H54 (cell line): ENCODE results near the gene TEX261.
A peak's percentile ranks its signal among the peaks of the same experiment; 100 is the strongest.
"Not testable (repeated sequence)": the region's sequence is repeated elsewhere in the genome, so short reads cannot be mapped to it uniquely, and the experiment has no call there.

Experiments used
- DNase-seq: peaks from one replicate; pipeline ENCODE4 v3.0.0; 2011; ENCODE audit warnings: low spot score, mixed read lengths; ENCODE audit not compliant: insufficient read length
- FAIRE-seq: peaks from 3 replicates; lab custom pipeline; 2011; peaks lifted over from hg19 to GRCh38; lab: Jason Lieb, UNC
- POLR2A ChIP-seq: IDR thresholded peaks from 2 replicates; pipeline ENCODE4 v1.6.1; 2011; ENCODE audit warnings: low read depth, mild to moderate bottlenecking, low read length

TEX261 gene

DNA sequence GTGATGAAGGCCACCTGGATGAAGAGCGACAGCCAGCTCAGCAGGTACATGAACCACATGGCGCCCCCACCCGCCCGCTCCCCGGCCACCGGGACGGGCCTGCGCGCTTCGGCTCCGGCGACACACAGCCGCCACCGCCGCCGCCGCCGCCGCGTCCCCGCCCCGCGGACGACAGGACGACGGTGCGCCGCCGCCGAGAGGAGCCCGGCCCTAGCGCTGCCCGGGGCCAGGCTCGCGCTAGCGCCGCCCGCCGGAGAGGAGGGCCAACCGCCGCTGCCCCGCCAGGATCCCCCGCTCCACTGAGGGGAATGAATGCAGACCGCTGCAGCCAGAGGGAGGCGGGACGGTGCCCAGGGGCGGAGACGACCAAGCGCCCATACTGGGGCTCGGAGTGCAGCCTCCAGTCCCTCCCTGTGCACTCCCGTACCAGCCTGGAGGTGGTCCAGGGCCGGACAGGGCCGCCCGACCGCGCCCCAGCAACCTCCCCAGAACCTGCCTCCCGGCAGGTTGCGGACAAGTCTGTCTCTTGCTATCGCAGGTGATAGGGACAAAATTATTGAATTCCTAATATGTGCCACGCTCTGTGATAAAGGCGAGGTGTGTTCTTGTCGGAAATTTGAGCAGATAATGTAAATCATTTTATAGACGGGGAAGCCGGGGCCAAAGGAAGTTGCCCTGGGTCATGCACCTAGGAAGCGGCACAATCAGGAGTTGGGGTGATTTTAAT lies at the start of gene TEX261:
Gene TEX261, minus strand, starts transcription at position 175 of the 727 bp plus-strand sequence. Its CDS starts 116 bp downstream, at position 59.
- DNase-seq (peak; percentile 96), FAIRE-seq (no peak)

DNA sequence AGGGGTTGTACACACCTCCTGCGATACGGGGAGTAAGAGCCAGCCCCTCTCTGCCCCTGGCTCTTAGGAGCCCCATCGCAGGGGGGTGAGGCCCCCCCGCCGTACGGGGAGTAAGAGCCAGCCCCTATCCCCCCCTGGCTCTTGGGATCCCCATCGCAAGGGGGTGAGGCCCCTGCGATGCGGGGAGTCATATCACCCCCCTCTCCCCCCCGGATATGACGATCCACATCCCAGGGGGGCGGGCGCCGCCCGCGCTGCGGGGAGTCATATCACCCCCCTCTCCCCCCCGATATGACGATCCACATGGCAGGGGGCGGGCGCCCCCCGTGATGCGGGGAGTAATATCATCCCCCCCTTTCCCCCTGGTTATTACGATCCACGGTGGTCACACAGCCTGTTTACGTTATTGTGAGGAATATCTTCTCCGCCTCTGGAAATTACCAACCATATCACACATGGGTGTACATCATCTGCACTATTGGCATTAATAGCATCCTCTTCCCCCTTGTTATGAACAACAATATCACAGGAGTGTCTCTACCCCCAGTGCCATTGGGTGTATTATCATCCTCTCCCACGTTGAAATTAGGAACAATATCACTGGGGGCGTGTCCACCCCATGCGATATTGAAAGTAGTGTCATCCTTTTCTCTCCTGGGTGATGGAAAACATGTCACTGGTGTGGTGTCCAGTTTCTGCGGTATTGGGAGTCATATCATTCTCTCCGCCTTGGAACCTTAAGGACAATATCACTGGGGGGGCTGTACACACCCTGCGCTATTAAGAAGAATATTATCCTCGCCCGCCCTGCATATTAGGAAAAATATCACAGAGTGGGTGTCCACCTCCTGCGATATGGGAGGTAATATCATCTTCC lies 49.1 kb upstream of the TEX261 start:
- TF ChIP-seq POLR2A = no peak
- DNase-seq (no peak), FAIRE-seq (no peak)

More for the DNA sequence above, at the start of gene TEX261:
- TF ChIP-seq POLR2A = peak; percentile 64

DNA sequence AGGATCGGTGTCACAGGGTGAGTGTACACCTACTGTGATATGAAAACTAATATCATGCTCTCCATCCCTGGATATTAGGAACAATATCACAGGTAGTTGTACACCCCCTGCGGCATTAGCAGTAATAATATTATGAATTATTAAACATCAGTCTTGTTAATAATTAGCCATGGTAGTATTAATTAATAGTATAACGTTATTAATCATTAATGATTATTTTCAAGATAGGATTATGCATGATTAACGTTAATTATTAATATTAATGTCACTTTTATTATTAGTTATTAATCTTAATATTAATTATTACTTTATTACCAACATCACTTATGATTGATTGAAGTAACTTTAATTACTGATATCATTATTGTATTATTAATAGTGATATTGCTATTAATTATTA lies 47.6 kb upstream of the TEX261 start:
- FAIRE-seq = no peak
- no peak for DNase-seq
- TF ChIP-seq POLR2A = no peak

DNA sequence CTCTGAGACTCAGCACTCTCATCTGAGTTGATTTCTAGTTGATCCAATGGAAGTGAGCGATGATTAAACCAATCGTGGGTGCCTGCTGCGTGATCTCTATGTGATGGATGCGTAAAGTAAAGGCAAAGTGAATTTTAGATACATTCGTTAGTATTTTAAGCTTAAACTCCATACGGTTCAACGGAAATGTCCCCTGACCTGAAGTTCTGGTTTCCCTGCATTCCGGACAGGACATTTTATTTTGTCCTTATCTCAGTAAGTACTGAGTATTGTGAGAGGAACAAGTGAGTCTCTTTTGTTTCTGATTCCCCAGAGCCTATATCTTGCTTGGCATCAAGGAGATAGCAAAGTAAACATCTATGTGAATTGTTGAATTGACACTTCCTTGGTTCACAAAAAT lies 41.6 kb upstream of the TEX261 start:
- not testable (repeated sequence) for DNase-seq, FAIRE-seq

DNA sequence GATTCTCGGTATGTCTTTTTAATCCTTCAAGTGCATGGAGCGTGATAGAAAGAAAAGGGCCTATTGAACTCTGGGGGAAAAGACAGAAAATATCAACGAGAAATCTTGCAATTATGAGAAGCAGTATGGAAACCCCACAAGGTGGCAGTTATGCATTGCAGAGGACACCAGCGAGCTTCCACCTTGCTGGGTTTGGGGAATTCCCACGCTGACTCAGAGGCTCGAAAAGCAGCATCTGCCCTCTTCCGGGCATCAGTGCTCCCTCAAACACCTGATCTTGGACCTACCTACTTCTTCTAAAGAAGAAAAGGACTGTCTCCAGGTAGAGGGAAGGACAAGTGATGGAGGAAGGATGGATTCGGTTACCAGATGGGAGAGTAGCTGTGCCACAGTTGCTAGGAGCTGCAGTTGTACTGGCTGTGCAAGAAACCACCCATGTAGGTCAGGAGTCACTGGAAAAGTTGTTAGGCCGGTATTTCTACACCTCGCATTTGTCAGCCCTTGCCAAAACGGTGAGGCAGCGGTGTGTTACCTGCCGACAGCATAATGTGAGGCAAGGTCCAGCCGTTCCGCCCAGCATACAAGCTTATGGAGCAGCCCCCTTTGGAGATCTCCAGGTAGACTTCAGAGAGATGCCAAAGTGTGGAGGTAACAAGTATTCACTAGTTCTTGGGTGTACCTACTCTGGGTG lies 29.0 kb upstream of the TEX261 start:
- FAIRE-seq, DNase-seq: not testable (repeated sequence)

DNA sequence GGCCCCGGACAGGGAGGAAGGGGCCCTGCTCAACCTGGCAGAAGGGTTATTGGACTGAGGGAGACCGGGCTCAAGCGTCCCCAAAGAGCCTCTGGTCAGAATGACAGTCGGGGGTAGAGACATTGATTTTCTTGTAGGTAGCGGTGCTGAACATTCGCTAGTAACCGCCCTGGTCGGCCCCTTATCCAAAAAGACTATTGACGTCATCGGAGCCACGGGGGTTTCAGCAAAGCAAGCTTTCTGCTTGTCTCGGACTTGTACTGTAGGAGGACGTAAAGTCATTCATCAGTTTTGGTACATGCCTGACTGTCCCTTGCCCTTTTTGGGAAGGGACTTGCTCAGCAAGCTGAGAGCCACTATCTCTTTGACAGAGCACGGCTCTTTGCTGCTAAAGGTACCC lies 26.7 kb upstream of the TEX261 start:
- not testable (repeated sequence) for DNase-seq, FAIRE-seq

DNA sequence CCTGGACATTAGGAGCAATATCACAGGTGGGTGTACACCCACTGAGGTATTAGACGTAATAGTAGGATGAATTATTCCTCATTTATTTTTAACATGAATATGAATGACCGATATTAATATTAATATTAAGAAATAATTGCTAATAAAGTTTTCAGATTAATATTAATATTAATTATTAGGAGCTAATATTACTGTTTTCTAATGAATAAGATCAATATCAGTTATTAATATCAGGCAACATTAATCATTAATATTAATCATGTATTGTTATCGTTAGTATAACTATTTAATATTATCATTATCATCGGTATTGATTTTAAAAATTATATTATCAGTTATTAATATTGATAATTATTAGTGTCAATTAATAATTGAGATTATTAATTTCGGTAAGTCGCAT lies 25.3 kb upstream of the TEX261 start:
- not testable (repeated sequence) for DNase-seq, FAIRE-seq

DNA sequence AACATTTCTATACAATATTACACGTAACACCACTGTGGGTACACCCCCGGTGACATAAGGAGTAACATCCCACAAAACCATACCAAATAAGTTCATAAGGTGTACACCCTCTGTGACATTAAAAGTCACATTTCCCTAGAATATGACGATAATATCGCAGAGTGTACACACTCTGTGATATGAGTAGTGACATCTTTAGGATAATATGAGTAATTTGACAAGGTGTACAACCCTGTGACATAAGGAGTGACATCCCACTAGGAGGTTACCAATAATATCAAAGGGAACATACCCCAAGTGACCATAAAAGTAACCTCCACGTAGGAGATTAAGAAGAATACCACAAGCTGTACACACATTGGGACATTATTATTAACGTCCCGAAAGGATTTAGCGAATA lies 24.0 kb upstream of the TEX261 start:
- no peak for TF ChIP-seq POLR2A
- FAIRE-seq (no peak), DNase-seq (no peak)

DNA sequence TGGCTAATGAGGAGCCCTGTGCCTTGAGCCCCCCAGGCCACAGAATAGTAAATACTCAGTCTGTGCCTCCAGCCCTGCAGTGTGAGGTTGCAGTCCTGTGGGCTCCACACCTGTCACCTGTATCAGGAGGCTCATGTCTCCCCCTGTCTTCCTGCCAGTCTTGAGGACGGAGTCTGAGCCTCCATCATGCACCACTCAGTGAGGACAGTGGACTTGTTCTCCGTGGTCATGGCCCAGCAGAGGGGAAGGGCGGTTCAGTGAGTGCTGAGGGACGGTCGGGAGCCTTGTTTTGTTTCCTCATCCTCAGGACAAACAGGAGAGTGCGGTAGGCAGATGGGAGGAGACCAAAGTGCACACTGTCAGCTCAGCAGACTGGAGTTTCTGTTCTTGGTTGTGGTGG lies 17.1 kb upstream of the TEX261 start:
- DNase-seq, FAIRE-seq: not testable (repeated sequence)

DNA sequence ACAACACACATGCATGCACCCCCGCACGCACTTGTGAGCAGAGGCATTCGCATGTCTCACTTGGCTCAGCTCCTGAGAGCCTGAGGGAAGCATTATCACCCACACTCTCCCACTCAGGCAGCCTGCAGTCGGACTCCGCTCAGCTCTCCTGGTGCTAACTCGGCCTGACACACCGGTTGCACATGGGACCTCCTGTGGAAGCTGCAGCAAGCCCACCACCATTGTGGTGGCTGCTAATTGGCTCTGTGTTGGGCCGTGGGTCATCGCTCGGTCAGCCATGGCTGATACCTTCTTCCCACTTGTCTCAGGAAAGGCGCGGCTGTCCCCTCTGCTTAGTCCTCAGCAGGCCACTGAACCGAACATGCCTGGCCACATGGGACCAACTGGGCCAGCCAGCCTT lies 13.7 kb upstream of the TEX261 start:
- no peak for TF ChIP-seq POLR2A
- no peak for FAIRE-seq

DNA sequence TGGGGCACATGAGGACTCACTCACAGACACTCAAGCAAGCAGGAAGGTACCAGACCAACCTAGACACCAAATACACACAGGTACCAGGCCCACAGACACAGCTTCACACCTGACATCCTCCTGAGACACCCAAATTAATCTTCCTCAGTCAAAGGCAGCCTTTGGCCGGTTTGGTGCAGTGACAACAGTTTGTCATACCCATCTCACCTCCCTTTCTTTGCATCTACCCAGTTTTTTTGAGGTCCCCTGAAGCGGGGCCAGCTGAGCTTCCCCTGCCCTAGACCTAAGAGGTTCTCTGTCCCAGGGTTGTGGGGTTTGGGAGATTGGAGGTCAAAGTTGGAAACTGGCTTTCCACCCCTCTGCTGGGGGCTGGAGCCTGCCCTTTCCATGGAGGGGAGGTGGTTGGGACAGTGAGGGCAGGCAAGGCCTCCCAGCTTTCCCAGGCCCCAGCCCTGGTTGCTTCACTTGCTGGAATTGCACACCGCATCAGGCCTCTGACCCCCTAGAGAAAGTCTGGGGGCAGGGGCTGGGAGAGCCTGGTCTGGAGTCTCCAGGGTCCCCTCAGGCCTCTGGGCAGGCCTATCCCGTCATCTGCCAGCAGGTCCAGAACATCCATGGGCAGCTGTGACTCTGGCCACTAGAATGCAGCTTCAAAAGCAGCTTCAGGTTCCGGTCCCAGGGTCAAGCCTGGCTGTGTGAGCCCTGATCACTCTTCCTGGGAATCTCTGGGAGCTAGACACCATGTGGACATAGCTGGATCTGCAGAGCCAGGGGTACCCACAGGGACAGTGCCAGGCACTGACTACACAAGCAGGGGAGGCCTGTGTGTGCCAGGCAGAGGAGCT lies 12.5 kb upstream of the TEX261 start:
- TF ChIP-seq POLR2A = no peak
- FAIRE-seq (no peak), DNase-seq (no peak)

More for the DNA sequence above, 13.7 kb upstream of the TEX261 start:
- no peak for DNase-seq

DNA sequence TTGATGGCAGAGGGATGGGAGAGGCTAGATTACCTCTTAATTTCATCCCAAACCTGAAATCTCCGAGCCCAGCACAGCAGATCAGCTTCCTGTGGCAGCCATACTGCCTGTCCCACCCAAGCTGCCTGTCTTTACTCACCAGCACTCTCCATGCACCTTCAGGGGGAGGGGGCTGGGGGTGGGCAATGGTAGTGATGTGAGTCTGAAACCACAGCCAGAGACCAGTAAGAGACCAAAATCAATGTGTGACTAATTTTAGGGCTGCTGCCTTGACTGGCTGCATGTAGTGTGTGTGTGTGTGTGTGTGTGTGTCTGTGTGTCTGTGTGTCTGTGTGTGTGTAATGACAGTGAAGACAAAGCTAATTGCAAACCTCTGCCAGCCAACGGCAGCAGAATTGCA lies 11.7 kb upstream of the TEX261 start:
- DNase-seq = no peak
- TF ChIP-seq POLR2A = no peak
- no peak for FAIRE-seq
